Astrocyte of the spinal cord (primary cell): ENCODE data around the gene BLCAP.

Experiments used
- DNase-seq: peaks from one replicate; pipeline ENCODE4 v3.0.0; 2011; ENCODE audit warnings: low read depth, low spot score
- H3K4me3 ChIP-seq: 2 replicates; pipeline ENCODE4 v1.5.1; 2011; ENCODE audit warnings: low read depth, mild to moderate bottlenecking, low read length, moderate library complexity
- CTCF ChIP-seq: IDR thresholded peaks from 2 replicates; pipeline ENCODE4 v1.5.1; 2012; ENCODE audit warnings: low read depth, mild to moderate bottlenecking, low read length, inconsistent platforms
- in situ Hi-C: cut with HindIII; loops from 2 replicates; pipeline ENCODE4 v1.10.0; 2017; ENCODE audit warnings: low sequenced_read_pairs

BLCAP gene

GRCh38 chr20:37504404-37505096, 23.1 kb downstream of the BLCAP start:
- DNase-seq: no peak

GRCh38 chr20:37503256-37503927, 24.3 kb downstream of the BLCAP start:
- no peak for TF ChIP-seq CTCF
- no peak for DNase-seq
- H3K4me3 ChIP-seq: no peak overlapping the region
- in situ Hi-C loops: no loop called here

More at GRCh38 chr20:37504404-37505096, 23.1 kb downstream of the BLCAP start:
- TF ChIP-seq CTCF: no peak
- no peak overlapping the region for H3K4me3 ChIP-seq
- in situ Hi-C loops: no loop called here

- H3K4me3 ChIP-seq: no peak overlapping the region
- no peak for DNase-seq
- in situ Hi-C loops: no loop called here
- no peak for TF ChIP-seq CTCF
Observed at GRCh38 chr20:37502654-37503053, 25.0 kb downstream of the BLCAP start.

- no peak overlapping the region for H3K4me3 ChIP-seq
- no peak for DNase-seq
- in situ Hi-C loops: no loop called here
- TF ChIP-seq CTCF: no peak
Observed at GRCh38 chr20:37501940-37502339, 25.7 kb downstream of the BLCAP start.

- no peak for DNase-seq
- in situ Hi-C loops: no loop called here
- H3K4me3 ChIP-seq: no peak overlapping the region
- no peak for TF ChIP-seq CTCF
Observed at GRCh38 chr20:37500311-37500710, 27.4 kb downstream of the BLCAP start.

- no peak for DNase-seq
- TF ChIP-seq CTCF: no peak
- in situ Hi-C loops: no loop called here
- no peak overlapping the region for H3K4me3 ChIP-seq
Observed at GRCh38 chr20:37498066-37498665, 29.5 kb downstream of the BLCAP start.
